HG03521 (cell line): Measurements from ENCODE around the gene DCAF8.
A peak's percentile ranks its signal among the peaks of the same experiment; 100 is the strongest.

ENCODE experiments used
- ATAC-seq: cut with Tn5 transposase; IDR thresholded peaks from one replicate; pipeline ENCODE4 v1.9.1; 2021; ENCODE audit warnings: mild to moderate bottlenecking, moderate library complexity; ENCODE audit not compliant: unreplicated experiment

Gene DCAF8

GRCh38 chr1:160206421-160207117, 55.8 kb downstream of the DCAF8 start:
- ATAC-seq = no peak

DNA sequence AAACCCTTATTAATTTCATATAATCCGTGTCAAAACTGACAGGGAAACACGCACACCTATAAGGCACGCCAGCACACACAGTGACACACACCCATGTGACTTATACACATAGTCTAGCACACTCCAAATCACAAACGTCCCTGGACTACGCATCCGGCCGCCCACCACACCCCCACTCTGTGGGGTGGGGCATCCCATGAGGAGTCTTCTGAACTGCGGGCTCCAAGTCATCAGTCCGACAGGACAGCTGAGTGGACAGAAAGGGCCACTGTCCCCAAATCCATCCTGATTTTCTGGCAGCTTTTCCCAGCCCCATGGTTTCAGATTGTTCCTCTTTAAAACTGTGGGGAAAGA, 56.3 kb downstream of the DCAF8 start:
- peak; percentile 29 for ATAC-seq

DNA sequence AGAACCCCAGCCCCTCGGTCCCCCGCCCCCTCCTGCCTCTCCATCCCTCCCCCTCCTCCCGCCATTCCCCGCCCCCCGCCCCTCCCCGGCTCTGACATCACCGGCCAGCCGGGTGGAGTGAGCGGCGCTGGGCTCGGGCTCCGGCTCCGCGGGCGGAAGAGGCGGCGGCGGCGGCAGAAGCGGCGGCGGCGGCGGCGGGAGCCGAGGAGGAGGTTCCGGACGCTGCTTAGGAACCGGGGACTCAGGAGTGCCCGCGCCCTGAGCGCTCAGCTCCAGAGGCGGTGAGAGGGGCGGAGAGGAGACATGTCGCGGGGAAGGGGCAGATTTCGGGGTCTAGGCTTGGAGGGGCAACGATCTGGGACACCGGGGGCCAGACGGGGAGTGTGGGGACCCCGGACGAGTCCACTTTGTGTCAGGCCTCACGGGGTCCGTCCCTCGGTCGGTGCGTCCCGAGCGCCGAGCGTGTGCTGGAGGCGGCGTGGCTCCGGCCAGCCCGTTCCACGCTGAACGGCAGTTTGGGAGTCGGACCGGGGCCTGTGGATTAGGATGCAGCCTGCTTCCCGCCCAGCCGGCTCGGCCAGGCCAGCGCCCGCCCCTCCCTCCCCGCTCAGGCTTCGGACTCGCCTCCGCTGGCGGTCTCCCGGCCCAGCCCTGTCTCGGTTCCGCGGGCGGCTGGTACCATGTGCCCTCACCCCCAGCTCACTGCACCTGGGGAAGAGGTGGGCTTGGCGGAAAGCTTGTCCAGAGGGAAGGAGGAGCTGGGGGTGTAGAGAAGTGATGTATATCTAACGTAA, 56.9 kb downstream of the DCAF8 start, which contains the start of gene PEA15:
Gene PEA15 (plus strand): TSS at position 143 of the 794 bp plus-strand sequence. CDS start 6,161 bp downstream, outside the sequence.
- peak; percentile 37 for ATAC-seq

- peak; percentile 42 for ATAC-seq
These were observed 57.7 kb downstream of the DCAF8 start for GRCh38 chr1:160204526-160205241.

DNA sequence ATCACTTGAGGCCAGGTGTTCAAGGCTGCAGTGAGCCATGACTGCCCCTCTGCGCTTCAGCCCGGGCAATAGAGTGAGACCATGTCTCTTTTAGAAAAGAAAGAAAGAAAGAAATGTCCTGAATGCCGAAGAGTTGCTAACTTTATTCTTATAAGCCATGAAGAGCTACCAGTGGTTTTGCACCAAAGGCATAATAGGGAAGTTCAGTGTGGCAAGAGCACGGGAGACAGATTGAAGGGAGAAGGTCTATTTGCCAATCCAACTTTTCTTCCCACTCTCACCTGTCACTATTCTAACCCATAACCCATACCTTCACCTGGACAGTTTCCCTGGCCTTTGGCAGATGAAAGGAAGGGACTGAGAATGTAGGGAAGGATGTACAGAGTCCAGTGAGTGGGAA, 61.6 kb downstream of the DCAF8 start:
- ATAC-seq = no peak

- ATAC-seq = no peak
These were observed 65.1 kb downstream of the DCAF8 start for GRCh38 chr1:160197231-160197630.

- no peak for ATAC-seq
These were observed 66.2 kb downstream of the DCAF8 start for GRCh38 chr1:160196143-160196542.

GRCh38 chr1:160194737-160195059, 67.7 kb downstream of the DCAF8 start:
- ATAC-seq = no peak

DNA sequence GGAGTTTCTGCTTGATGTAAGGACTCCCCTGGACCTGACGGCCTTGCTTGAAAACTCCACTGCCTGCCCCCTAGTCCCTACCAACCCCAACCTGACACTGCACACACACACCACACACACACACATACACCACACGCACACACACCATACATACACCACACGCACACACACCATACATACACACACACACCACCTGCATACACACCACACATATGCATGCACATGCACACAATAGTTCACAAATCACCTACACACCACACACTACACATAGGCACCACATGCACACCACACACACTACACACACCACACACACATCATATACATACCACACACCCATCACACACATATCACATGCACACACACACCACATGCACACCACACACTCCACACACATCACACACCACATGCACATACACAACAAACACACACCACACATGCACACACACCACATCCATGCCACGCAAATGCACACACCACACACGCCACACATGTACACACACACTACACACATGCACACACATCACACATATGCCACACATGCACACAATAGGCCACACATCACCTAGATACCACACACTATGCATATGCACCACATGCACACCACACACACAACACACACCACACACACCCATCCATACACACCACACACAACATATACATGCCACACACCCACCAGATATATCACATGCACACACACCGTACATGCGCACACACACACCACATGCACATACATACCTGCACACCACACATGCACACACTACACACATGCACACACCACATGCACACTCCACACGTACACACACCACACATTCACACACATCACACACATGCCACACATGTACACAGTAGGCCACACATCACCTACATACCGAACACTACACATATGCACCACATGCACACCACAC, 68.3 kb downstream of the DCAF8 start:
- ATAC-seq = no peak

GRCh38 chr1:160193091-160193819, 69.1 kb downstream of the DCAF8 start:
- ATAC-seq = peak; percentile 64

- no peak for ATAC-seq
These were observed 70.1 kb downstream of the DCAF8 start for GRCh38 chr1:160192234-160192633.

DNA sequence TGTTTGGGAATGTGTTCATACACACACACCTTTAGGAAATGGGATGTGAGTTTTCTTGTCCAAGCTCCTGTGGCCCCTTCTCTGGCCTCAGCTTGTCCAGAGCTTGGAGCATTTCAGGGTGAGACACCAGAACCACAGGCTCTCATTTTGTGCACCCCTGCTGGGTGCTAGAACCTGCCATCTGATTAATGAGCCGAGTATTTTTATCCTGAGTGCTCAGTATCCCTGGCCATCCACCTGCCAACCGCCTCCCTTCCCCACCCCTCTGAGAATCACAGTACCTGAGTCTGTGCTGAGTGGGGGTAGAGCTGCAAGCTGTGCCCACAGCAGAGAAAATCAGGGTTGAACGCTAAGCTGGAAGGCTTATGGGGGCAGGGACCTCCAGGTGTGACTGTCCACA, 70.6 kb downstream of the DCAF8 start:
- ATAC-seq = no peak

DNA sequence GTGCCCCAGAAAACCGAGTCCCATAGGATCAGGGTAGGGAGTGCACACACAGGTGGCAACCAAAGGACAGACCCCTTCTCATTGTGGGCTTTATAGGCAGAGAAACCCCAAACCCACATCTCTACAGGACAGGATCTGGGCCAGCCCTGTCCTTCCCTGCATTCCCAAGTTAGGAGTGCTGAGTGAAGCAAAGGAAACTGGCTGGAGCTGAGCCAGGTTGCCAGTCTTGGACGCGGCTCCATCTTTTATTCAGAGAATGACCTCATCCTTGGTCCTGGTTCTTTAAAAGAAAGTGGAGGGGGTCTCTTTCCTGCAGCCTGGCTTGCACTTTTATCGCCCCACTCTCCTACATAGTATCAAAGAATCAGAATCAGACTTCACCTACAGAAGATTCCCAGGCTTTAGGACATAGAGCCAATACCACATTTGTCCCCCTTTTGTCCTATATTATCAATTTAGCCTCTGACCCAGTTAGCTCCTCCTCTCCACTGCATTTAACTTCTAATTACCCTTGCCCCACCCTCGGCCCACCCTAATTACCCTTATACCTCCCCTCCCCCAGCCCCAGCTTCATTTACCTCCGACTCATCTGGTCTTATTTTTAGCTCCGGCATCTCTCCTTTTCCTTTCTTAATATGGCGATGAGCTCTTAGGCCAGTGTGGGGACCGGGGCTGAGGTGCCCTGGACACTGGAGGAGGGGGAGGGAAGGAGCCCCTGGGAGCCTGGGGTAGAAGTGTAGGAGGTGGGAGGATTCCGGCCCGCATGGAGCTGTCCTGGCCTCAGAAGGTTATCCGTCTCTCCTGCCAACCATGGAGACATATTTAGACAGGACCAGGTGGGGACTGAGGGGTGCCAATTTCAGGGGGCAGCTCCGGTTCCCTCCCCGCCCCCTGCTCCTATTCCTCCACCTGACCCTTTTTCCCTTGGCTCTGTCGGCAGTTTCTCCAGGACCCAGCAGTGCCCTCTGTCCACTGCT, 72.4 kb downstream of the DCAF8 start, which contains the start of gene CASQ1:
Gene CASQ1 (plus strand): TSS at position 927 of the 977 bp plus-strand sequence. CDS start 177 bp downstream, outside the sequence.
- ATAC-seq = no peak

GRCh38 chr1:160188341-160188740, 74.0 kb downstream of the DCAF8 start:
- no peak for ATAC-seq

DNA sequence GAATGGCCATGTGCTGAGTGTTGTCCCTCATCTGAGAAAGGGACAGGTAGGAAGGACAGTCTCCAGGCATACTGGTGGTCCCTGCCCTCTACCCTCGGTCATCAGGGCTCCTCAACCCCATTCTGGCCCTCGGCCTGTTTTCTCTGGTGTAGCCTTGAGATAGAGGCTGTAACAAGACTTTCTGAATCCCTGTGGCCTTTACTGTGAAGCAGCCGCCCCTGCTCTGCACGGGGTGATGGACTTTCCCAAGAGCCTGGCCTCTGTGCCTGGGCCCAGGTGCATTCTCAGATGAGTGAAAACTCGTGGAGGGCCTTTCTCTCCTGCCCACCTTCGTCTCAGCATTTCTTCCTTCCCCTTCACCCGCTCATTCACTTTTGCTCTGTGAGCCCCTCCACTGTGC, 74.9 kb downstream of the DCAF8 start:
- no peak for ATAC-seq

DNA sequence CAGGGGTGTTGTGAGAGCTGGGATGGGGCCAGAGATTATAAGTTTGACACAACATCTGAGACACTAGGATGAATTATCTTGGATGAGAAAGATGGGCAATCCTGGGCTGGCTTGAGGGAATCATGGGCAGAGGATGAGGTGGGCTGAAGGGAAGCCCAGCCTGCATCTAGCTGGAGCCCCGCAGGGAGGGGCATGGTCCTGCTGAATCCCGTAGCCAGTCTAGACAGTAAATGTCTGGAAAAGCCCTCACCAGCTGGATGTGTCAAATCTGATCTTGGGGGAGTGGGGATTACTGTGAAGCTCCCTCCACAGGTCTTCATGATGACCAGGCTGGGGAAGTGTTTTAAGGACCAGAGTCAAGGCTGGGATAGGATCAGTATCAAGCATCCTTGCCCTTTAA, 75.6 kb downstream of the DCAF8 start:
- ATAC-seq = no peak

DNA sequence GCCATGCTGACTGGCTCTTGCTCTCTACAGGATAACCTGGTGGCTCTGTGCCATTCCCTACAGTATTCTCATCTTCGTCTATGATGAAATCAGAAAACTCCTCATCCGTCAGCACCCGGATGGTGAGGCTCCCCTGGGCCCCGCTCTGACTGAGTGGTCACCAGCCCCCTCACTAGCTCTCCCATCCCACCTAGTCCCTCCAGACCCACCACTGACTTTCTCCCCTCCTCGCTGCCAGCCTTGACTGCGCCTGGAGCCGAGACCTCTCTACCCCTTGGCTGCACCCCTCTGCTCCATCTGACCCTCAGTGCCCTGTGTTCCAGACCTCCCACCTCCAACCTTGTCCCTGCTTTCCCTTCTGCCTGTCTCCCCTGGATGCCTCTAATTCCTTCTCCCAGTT, 76.1 kb downstream of the DCAF8 start:
- no peak for ATAC-seq

DNA sequence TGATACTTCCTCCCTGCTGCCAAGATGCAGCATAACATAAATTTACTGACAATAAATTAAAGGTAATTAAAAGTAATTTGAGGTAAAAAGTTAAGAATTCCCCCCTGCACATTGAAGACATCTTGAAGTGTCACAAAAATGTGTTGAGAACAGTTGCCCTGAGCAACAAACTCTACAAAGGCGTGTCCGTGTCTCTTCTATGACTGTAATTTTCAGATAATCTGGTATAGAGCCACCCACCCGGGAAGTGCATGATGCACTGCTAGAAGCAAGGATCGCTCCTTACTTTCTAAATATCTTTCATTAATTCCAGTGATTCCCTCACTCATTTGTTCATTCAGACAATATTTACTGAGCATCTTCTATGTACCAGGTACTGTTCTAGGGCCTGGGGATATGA, 83.0 kb downstream of the DCAF8 start:
- ATAC-seq = no peak

DNA sequence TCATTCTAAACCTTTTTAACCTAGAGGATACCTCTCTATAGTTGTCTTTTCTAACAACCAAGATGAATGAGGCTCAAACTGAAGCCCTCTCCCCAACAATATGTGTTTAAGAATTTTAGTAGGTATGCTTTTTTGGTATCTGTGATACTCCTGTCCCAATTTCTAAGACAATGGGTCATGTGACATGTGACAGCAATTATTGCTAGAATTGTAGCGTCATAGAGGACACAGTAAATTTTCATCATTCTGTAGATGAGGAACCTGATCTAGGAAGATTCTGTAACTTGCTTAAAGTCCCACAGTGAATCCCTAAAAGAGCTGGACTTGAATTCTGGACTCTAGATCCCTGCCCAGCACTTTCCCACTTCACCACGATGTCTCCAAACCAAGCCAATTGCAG, 83.6 kb downstream of the DCAF8 start:
- no peak for ATAC-seq
